Activated T-helper 1 cell treated with anti-CD3 and anti-CD28 coated beads, Interleukin-12 subunit alpha, Interleukin-12 subunit beta, Interleukin-2, Interleukin-4 antibody, amounts not matched to agents 30 ng/mL and 10 ng/mL and 1 ng/mL, durations not matched to agents 14 hours and 24 hours and 36 hours (primary cell): ENCODE measurements around the gene ZBTB16. TPM values are rescaled to one million over a fixed set of nuclear protein-coding genes. Genes with fewer than 3 reads are reported as not detected.

Source experiments
- DNase-seq: peaks from one replicate; pipeline ENCODE4 v3.0.0; 2021; ENCODE audit warnings: low spot score
- H3K27ac Mint-ChIP-seq: one replicate; pipeline ENCODE4 v1.8.0; 2021; ENCODE audit warnings: mild to moderate bottlenecking, mixed read lengths
- H3K27me3 Mint-ChIP-seq: one replicate; pipeline ENCODE4 v1.8.0; 2022; ENCODE audit warnings: mild to moderate bottlenecking, moderate library complexity, mixed read lengths; ENCODE audit not compliant: insufficient read depth
- H3K36me3 Mint-ChIP-seq: one replicate; pipeline ENCODE4 v1.8.0; 2021; ENCODE audit warnings: low read depth, mixed read lengths
- H3K4me1 Mint-ChIP-seq: one replicate; pipeline ENCODE4 v1.8.0; 2021; ENCODE audit warnings: low read depth, mixed read lengths
- H3K4me3 Mint-ChIP-seq: one replicate; pipeline ENCODE4 v1.8.0; 2021; ENCODE audit warnings: mild to moderate bottlenecking, moderate library complexity, mixed read lengths
- H3K9me3 Mint-ChIP-seq: one replicate; pipeline ENCODE4 v1.8.0; 2021; ENCODE audit warnings: mixed read lengths
- intact Hi-C: fragments of 100-400 bp; cut with micrococcal nuclease; formaldehyde crosslinking; loops from one replicate; pipeline ENCODE4 v1.15.1; 2024
- total RNA-seq: library from RNA; stranded (reverse); gene quantifications from 2 replicates; pipeline ENCODE4 v1.2.3, GENCODE V29; 2022

Gene ZBTB16, protein sequence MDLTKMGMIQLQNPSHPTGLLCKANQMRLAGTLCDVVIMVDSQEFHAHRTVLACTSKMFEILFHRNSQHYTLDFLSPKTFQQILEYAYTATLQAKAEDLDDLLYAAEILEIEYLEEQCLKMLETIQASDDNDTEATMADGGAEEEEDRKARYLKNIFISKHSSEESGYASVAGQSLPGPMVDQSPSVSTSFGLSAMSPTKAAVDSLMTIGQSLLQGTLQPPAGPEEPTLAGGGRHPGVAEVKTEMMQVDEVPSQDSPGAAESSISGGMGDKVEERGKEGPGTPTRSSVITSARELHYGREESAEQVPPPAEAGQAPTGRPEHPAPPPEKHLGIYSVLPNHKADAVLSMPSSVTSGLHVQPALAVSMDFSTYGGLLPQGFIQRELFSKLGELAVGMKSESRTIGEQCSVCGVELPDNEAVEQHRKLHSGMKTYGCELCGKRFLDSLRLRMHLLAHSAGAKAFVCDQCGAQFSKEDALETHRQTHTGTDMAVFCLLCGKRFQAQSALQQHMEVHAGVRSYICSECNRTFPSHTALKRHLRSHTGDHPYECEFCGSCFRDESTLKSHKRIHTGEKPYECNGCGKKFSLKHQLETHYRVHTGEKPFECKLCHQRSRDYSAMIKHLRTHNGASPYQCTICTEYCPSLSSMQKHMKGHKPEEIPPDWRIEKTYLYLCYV
- 3.4 and 3.9 TPM in 2 replicates for total RNA-seq

DNA sequence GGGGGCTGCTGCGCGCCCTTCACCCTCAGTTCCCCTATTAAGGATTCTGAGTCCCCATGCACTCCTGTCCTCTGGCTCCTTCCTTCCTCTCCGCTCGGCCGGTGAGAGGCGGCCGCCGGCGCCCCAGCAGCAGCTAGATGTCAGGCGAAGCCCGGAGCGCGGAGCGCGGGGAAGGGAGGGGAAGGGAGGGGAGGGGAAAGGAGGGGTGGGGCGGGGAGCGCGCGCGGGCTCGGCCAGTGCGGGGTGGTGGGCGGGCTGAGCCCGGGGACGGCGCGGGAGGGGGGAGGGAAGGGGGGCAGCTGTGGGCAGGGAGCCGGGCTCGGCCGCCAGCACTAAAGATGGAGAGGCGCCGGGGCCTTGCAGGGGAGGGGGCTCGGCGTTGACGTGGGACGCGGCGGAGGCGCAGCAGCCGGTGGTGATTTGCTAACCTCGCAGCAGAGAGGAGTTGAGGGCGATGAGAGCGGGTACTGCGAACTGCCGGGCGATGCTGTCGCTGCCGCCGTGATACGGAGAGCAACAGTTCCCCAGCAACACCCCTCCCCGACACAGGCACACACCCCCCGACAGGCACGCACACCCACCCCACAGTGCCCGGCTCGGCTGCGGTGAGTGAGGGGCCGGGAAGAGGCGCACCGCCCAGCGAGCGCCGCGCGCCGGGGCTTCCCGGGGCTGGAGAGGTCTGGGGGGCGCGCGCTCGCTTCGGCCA lies at the start of gene ZBTB16:
Gene ZBTB16 (plus strand): TSS at position 434 of the 706 bp plus-strand sequence. CDS start 3,590 bp downstream, outside the sequence.
- H3K27me3 Mint-ChIP-seq, result peaks cover 64% of the 10 kb centered on the region
- intact Hi-C loops, result loop anchor here (10.0 kb wide), 1 partner anchor 165 kb away; no protein-coding TSS in a partner anchor

DNA sequence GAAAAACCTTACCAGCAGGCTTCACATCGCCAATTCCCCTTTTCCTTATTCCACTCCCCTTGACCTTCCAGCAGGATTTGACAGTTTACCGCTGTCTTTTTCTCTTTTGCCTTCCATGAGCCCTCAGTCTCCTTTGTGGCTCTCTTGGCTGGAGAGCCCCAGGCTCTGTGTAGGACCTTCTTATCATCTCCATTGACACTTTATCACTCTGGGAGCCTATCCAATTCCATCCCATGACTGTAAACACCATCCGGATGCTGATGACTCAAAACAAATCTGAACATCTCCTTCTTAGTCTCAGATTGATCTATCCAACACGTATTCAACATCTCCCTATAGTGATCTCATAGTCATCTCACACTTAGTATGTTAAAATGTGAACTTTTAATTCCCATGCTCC lies 48.6 kb upstream of the ZBTB16 start:
- no peak for DNase-seq
- Mint-ChIP-seq H3K27ac (no peak overlapping the region), H3K4me3 (no peak overlapping the region)

More for the DNA sequence above, at the start of gene ZBTB16:
- no peaks in the 10 kb centered on the region for H3K36me3 Mint-ChIP-seq
- H3K4me1 Mint-ChIP-seq, result no peaks in the 10 kb centered on the region
- H3K4me3 Mint-ChIP-seq, result peak within 1 kb of the TSS; percentile 83
- no peaks in the 10 kb centered on the region for H3K9me3 Mint-ChIP-seq
- H3K27ac Mint-ChIP-seq, result no peak within 1 kb of the TSS
- DNase-seq, result no peak

DNA sequence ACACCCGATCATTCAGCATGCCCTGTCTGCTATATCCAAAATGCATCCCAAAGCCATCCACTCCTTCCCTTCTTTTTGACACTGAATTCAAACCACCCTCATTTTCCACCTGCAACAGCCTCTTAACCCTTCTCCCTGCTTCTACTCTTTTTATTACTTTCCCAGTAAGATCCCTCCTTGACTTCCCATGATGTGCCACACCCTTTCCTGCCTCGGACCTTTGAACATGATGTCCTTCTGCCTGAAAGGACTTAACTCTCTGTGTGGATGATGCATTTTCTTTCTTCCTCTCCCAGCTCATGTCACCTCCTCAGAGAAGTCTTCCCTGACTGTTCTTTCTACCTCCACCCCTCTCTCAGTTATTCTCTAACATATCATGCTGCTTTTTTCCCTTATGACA lies 48.1 kb upstream of the ZBTB16 start:
- Mint-ChIP-seq H3K9me3 (no peaks in the 10 kb centered on the region), H3K4me3 (no peak overlapping the region), H3K27me3 (peaks cover 9% of the 10 kb centered on the region)

More for the DNA sequence above, 48.6 kb upstream of the ZBTB16 start:
- H3K9me3 Mint-ChIP-seq, result no peaks in the 10 kb centered on the region
- peaks cover 9% of the 10 kb centered on the region for H3K27me3 Mint-ChIP-seq
- no peaks in the 10 kb centered on the region for H3K4me1 Mint-ChIP-seq
- intact Hi-C loops, result no loop called here
- H3K36me3 Mint-ChIP-seq, result no peaks in the 10 kb centered on the region

DNA sequence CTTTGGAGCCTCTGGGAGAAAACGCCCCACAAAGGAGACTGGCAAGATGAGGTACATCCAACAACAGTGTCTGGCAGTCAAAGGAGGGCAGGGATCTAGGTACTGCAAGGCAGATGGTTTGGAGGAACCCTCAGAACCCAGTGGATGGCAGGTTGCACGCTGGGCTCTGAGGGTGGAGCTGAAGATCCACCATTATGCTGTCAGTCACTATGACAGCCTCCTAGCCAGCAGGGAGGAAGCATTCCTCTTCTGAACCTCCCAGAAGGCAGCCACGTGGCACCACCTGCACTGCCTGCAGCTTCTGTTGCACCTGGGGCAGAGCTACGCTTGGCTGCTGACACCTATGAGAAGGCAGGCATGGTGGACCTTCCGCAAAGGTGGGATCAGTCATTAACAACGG lies 44.4 kb upstream of the ZBTB16 start:
- Mint-ChIP-seq H3K27me3 (peaks cover 12% of the 10 kb centered on the region), H3K9me3 (no peaks in the 10 kb centered on the region), H3K4me1 (no peaks in the 10 kb centered on the region), H3K27ac (no peak overlapping the region), H3K4me3 (no peak overlapping the region), H3K36me3 (no peaks in the 10 kb centered on the region)
- intact Hi-C loops, result no loop called here
- no peak for DNase-seq

More for the DNA sequence above, 48.1 kb upstream of the ZBTB16 start:
- Mint-ChIP-seq H3K36me3 (no peaks in the 10 kb centered on the region), H3K4me1 (no peaks in the 10 kb centered on the region), H3K27ac (no peak overlapping the region)
- DNase-seq, result no peak
- intact Hi-C loops, result no loop called here

DNA sequence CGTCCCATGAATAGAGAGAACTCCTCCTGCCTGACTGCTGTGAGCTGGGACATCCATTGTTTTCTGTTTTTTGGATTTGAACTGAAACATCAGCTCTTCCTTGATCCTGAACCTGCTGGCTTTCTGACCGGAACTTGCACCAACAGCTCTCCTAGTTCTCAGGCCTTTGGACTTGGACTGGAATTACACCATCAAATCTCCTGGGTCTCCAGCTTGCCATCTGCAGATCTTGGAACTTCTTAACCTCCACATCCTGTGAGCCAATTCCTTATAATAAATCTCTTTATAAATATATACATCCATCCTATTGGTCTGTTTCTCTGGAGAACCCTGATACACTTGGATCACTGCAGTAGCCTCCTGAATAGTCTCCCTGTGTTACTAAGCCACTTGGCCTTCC lies 42.5 kb upstream of the ZBTB16 start:
- intact Hi-C loops, result no loop called here
- Mint-ChIP-seq H3K4me1 (no peaks in the 10 kb centered on the region), H3K4me3 (no peak overlapping the region), H3K27me3 (peaks cover 5% of the 10 kb centered on the region), H3K36me3 (no peaks in the 10 kb centered on the region), H3K9me3 (no peaks in the 10 kb centered on the region), H3K27ac (no peak overlapping the region)
- DNase-seq, result no peak

DNA sequence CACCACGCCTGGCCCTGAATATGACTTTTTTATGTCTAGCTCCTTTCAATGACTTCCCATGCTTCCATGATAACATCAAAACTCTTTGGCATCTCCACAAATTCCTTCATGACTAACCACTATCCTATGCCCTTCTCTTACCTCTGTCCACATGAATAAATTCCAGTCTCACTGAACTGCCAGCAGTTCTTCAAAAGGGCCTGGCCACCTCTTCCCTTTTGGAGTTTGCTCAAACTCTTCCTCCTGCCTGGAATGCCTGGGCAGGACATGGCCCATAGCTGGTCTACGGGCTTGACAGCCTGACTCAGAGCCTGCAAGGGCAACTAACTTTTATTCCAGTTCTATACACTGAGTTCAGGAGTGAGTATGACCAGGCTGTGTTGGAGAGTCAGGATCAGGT lies 41.8 kb upstream of the ZBTB16 start:
- intact Hi-C loops, result no loop called here
- Mint-ChIP-seq H3K36me3 (no peaks in the 10 kb centered on the region), H3K9me3 (no peaks in the 10 kb centered on the region)

DNA sequence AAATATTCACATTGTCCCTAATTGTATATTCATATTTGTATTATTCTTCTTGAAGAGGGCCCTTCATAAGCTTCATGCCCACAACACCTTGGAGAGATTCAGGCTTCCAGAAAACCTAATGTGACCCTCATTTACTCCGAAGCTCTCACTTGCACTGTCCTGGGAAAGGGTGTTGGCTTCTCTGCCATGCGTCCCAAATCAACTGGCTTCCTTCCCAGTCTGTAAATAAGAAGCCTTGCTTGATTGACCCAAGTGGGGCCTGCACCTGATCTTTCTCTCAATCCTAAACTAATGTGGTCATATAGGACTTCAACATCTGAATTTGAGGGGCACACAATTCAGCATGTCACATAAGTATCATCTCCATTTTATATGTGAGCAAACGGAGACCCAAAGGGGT lies 40.5 kb upstream of the ZBTB16 start:
- no peak overlapping the region for H3K27ac Mint-ChIP-seq
- no peaks in the 10 kb centered on the region for H3K9me3 Mint-ChIP-seq
- H3K4me1 Mint-ChIP-seq, result no peaks in the 10 kb centered on the region
- H3K36me3 Mint-ChIP-seq, result no peaks in the 10 kb centered on the region
- intact Hi-C loops, result no loop called here
- no peak for DNase-seq
- peaks cover 3% of the 10 kb centered on the region for H3K27me3 Mint-ChIP-seq
- no peak overlapping the region for H3K4me3 Mint-ChIP-seq

More for the DNA sequence above, 41.8 kb upstream of the ZBTB16 start:
- DNase-seq, result no peak
- Mint-ChIP-seq H3K4me1 (no peaks in the 10 kb centered on the region), H3K27ac (no peak overlapping the region), H3K4me3 (no peak overlapping the region), H3K27me3 (peaks cover 5% of the 10 kb centered on the region)

DNA sequence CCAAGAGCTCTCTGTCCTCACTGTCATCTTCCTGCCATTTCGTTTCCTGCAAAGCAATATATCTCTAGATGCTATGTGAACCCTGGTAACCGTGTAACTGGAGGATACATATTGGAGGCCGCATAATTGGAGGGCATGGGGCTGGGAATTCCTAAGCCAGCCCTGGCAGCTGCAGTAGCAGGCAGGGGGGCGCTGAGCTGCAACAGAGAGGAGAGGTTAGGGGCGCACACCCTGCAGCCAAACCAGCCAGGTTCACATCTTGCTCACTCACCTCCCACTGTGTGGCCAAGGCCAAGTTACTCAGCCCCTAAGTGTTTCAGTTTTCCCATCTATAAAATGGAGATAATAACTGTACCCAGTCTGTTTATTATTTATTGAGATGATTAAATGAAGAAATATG lies 39.9 kb upstream of the ZBTB16 start:
- intact Hi-C loops, result no loop called here
- Mint-ChIP-seq H3K27ac (no peak overlapping the region), H3K9me3 (no peaks in the 10 kb centered on the region), H3K4me1 (no peaks in the 10 kb centered on the region), H3K36me3 (no peaks in the 10 kb centered on the region), H3K4me3 (no peak overlapping the region), H3K27me3 (peaks cover 3% of the 10 kb centered on the region)
- no peak for DNase-seq

DNA sequence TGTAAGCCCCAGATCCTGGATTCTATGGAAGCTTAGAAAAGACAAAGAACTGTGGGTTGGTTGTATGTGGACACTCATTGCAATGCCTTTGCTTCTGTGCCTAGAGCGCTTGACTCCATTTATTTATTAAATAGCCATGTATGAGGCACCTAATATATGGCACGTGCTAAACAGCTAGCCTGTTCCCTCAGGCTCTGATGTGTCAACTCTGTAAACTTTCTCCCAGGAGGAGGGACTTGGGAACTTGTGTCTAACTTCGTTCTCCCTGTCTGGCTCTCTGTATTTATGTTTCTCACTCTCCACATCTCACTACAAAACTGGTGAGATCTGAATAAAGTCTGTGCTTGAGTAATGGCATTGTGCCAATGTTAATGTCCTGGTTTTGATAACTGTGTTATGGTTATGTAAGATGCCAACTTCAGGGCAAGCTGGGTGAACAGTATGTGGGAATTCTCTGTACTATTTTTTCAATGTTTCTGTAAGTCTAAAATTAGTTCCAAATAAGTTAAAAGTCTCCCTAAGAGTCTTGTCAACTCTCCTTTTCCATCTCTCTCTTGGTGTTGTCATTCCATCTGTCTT lies 34.1 kb upstream of the ZBTB16 start:
- DNase-seq, result no peak
- H3K27me3 Mint-ChIP-seq, result peaks cover 10% of the 10 kb centered on the region
- H3K4me1 Mint-ChIP-seq, result no peaks in the 10 kb centered on the region
- H3K4me3 Mint-ChIP-seq, result no peak overlapping the region
- no peaks in the 10 kb centered on the region for H3K36me3 Mint-ChIP-seq
- no peak overlapping the region for H3K27ac Mint-ChIP-seq
- no peaks in the 10 kb centered on the region for H3K9me3 Mint-ChIP-seq
- intact Hi-C loops, result loop anchor here (10.0 kb wide), 1 partner anchor 61 kb away; no protein-coding TSS in a partner anchor

DNA sequence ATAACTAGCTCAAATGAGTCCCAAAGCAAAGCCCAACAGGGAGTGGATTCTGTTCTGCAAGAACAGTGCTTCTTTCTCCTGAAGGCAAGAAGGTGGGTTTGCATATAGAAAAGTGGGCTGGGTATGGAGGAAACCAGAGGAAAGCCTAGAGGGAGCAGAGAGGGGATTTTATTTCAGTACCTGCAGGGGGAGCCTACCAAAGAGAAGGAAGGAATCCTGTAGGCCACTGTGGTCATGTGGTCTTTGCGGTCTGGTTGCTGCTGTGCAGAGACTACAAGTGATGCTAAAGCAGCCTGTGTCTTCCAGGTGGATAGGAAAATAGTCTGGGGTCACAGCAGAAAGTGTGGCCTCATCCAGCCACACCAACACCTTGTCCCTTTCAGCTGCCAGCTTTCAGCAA lies 33.2 kb upstream of the ZBTB16 start:
- Mint-ChIP-seq H3K36me3 (no peaks in the 10 kb centered on the region), H3K9me3 (no peaks in the 10 kb centered on the region), H3K4me1 (no peaks in the 10 kb centered on the region), H3K27me3 (peaks cover 11% of the 10 kb centered on the region), H3K27ac (no peak overlapping the region), H3K4me3 (no peak overlapping the region)
- DNase-seq, result no peak
- intact Hi-C loops, result loop anchor here (10.0 kb wide), 1 partner anchor 62 kb away; no protein-coding TSS in a partner anchor

DNA sequence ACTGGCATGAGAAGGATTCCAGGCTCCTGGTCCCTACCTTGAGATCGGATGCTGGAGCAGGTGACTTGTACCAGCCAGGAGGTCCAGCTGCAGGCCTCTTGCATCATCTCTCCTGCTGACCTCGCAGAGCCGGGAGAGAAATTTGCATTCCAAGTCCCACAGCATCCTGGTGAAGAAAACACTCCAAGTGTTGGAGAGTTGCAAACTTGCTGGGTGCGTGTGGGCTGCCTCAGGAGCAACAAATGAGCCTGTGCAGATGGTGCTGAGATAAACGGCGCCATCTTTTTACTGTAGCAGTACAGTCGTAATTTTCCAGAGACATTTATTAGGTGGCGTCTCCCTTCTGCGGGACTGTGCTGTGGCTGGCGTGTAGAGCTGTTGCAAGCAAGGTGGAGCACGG lies 32.1 kb upstream of the ZBTB16 start:
- H3K4me3 Mint-ChIP-seq, result no peak overlapping the region
- H3K36me3 Mint-ChIP-seq, result no peaks in the 10 kb centered on the region
- intact Hi-C loops, result loop anchor here (10.0 kb wide), 1 partner anchor 63 kb away; no protein-coding TSS in a partner anchor
- no peaks in the 10 kb centered on the region for H3K9me3 Mint-ChIP-seq
- no peak overlapping the region for H3K27ac Mint-ChIP-seq
- no peak for DNase-seq
- H3K27me3 Mint-ChIP-seq, result peaks cover 11% of the 10 kb centered on the region
- H3K4me1 Mint-ChIP-seq, result no peaks in the 10 kb centered on the region

DNA sequence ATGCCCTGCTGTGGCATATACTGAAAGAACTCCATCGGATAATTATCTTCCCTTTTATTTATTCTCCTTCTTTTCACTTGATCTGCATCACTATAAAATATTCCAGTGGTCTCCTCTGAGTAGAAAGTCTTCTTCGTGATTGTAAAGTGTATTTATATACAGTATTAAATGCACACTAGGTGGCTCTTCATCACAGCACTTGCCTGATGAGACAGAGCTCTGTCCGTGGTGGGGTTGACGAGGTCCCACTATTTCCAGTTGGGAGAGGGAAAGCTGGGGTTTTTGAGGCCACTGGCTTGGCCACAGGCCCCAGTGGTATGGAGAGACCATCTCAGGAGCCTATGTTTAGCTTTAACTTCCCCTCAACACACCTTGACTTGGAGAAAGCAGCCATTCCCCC lies 31.6 kb upstream of the ZBTB16 start:
- peaks cover 11% of the 10 kb centered on the region for H3K27me3 Mint-ChIP-seq
- no peak for DNase-seq
- intact Hi-C loops, result loop anchor here (10.0 kb wide), 1 partner anchor 63 kb away; no protein-coding TSS in a partner anchor
- no peak overlapping the region for H3K27ac Mint-ChIP-seq
- no peaks in the 10 kb centered on the region for H3K4me1 Mint-ChIP-seq
- no peaks in the 10 kb centered on the region for H3K36me3 Mint-ChIP-seq
- no peaks in the 10 kb centered on the region for H3K9me3 Mint-ChIP-seq
- H3K4me3 Mint-ChIP-seq, result no peak overlapping the region
